Left ventricle myocardium inferior (tissue), 1 donor: ENCODE data around the gene HS6ST2. TPM values are rescaled to one million over a fixed set of nuclear protein-coding genes. Genes with fewer than 3 reads are reported as not detected.

Experiments used
- DNase-seq: peaks from one replicate; pipeline ENCODE4 v3.0.0-alpha.2; 2020
- H3K27ac ChIP-seq: fragments of 200-600 bp; replicated peaks from 2 replicates; pipeline ENCODE4 v1.8.0; 2021
- H3K27me3 ChIP-seq: fragments of 200-600 bp; 2 replicates; pipeline ENCODE4 v1.8.0; 2021; ENCODE audit warnings: low read depth
- H3K36me3 ChIP-seq: fragments of 200-600 bp; 2 replicates; pipeline ENCODE4 v1.8.0; 2021
- H3K4me1 ChIP-seq: fragments of 200-600 bp; 2 replicates; pipeline ENCODE4 v1.8.0; 2021
- H3K4me3 ChIP-seq: fragments of 200-600 bp; 2 replicates; pipeline ENCODE4 v1.8.0; 2021; ENCODE audit warnings: mild to moderate bottlenecking, moderate library complexity
- H3K9me3 ChIP-seq: fragments of 200-600 bp; replicated peaks from 2 replicates; pipeline ENCODE4 v1.8.0; 2021
- CTCF ChIP-seq: fragments of 200-600 bp; IDR thresholded peaks from 2 replicates; pipeline ENCODE4 v1.8.0; 2021; ENCODE audit warnings: antibody characterized with exemption, mild to moderate bottlenecking, borderline replicate concordance
- intact Hi-C: fragments of 100-400 bp; cut with micrococcal nuclease; formaldehyde crosslinking; loops from one replicate; pipeline ENCODE4 v1.11.0; 2022
- total RNA-seq: library from RNA; stranded (reverse); fragmentation: NEBNext Ultra II Directional; extraction: Animal tissue kit (Norgen Biotek cat#: 25700); gene quantifications from one replicate; pipeline ENCODE4 v1.2.1, GENCODE V29; 2021
- donor health status: DM: no; HTN: yes; CAD: no; lungs with severe emphysema.

HS6ST2 gene
- total RNA-seq, 1 donor from 2014 or later: 0.19 TPM

GRCh38 chrX:132714913-132715312, 243.5 kb downstream of the HS6ST2 start:
- Histone ChIP-seq H3K4me1 (no peaks in the 10 kb centered on the region), H3K27me3 (no peaks in the 10 kb centered on the region), H3K4me3 (no peak overlapping the region), H3K27ac (no peak overlapping the region), H3K9me3 (no peaks in the 10 kb centered on the region), H3K36me3 (no peaks in the 10 kb centered on the region)
- intact Hi-C loops: no loop called here
- no peak for DNase-seq
- TF ChIP-seq CTCF: no peak

- Histone ChIP-seq H3K36me3 (no peaks in the 10 kb centered on the region), H3K9me3 (no peaks in the 10 kb centered on the region), H3K4me1 (no peaks in the 10 kb centered on the region), H3K27ac (no peak overlapping the region), H3K27me3 (no peaks in the 10 kb centered on the region), H3K4me3 (no peak overlapping the region)
- no peak for TF ChIP-seq CTCF
- intact Hi-C loops: no loop called here
- DNase-seq: no peak
Observed at GRCh38 chrX:132712350-132712749, 246.1 kb downstream of the HS6ST2 start.

- H3K27me3 ChIP-seq: no peaks in the 10 kb centered on the region
- TF ChIP-seq CTCF: no peak
- DNase-seq: no peak
Observed at GRCh38 chrX:132710656-132711155, 247.7 kb downstream of the HS6ST2 start.

GRCh38 chrX:132708529-132708928, 249.9 kb downstream of the HS6ST2 start:
- Histone ChIP-seq H3K27me3 (no peaks in the 10 kb centered on the region), H3K36me3 (no peaks in the 10 kb centered on the region), H3K9me3 (no peaks in the 10 kb centered on the region), H3K27ac (no peak overlapping the region), H3K4me3 (no peak overlapping the region), H3K4me1 (no peaks in the 10 kb centered on the region)
- no peak for DNase-seq
- intact Hi-C loops: no loop called here
- TF ChIP-seq CTCF: no peak

More at GRCh38 chrX:132710656-132711155, 247.7 kb downstream of the HS6ST2 start:
- Histone ChIP-seq H3K27ac (no peak overlapping the region), H3K4me3 (no peak overlapping the region), H3K4me1 (no peaks in the 10 kb centered on the region), H3K36me3 (no peaks in the 10 kb centered on the region), H3K9me3 (no peaks in the 10 kb centered on the region)
- intact Hi-C loops: no loop called here

- no peak for TF ChIP-seq CTCF
- Histone ChIP-seq H3K27me3 (no peaks in the 10 kb centered on the region), H3K4me3 (no peak overlapping the region), H3K27ac (no peak overlapping the region), H3K9me3 (no peaks in the 10 kb centered on the region), H3K36me3 (no peaks in the 10 kb centered on the region), H3K4me1 (no peaks in the 10 kb centered on the region)
- intact Hi-C loops: no loop called here
- no peak for DNase-seq
Observed at GRCh38 chrX:132704769-132705168, 253.7 kb downstream of the HS6ST2 start.
